Measurements from ENCODE around the gene ZC2HC1B.

ZC2HC1B gene

GRCh38 chr6:143864234-143864633 lies at the start of gene ZC2HC1B:
TSS of gene ZC2HC1B (plus strand) at chr6:143864474. CDS start at chr6:143864540, 66 bp downstream.
- no peaks in the 10 kb centered on the region for H3K4me1 ChIP-seq (ENCODE audit: insufficient read depth, insufficient read length)
- no peaks in the 10 kb centered on the region for H3K27me3 ChIP-seq (ENCODE audit: insufficient read depth, insufficient read length)

GRCh38 chr6:143817621-143818020 lies 46.7 kb upstream of the ZC2HC1B start:
- Histone ChIP-seq H3K27me3 (ENCODE audit: insufficient read depth, insufficient read length) (no peaks in the 10 kb centered on the region), H3K4me3 (ENCODE audit: insufficient read length, low read depth) (no peak overlapping the region), H3K9ac (ENCODE audit: insufficient read length, low read depth) (no peak overlapping the region), H3K9me3 (ENCODE audit: insufficient read depth, low read length) (no peaks in the 10 kb centered on the region), H3K36me3 (ENCODE audit: insufficient read depth, insufficient read length, low read length) (no peaks in the 10 kb centered on the region), H3K4me1 (ENCODE audit: insufficient read depth, insufficient read length) (no peaks in the 10 kb centered on the region)
- TF ChIP-seq SUZ12 (IDR thresholded peaks at IDR 0.05; ENCODE audit: extremely low read depth, insufficient read depth, insufficient read length) (no peak), YY1 (IDR thresholded peaks at IDR 0.05; ENCODE audit: insufficient read depth, insufficient read length) (no peak), ZNF274 (IDR thresholded peaks at IDR 0.05; ENCODE audit: low read depth, low read length) (no peak)
- DNase-seq (ENCODE audit: low read depth, low spot score): no peak

More at GRCh38 chr6:143864234-143864633, at the start of gene ZC2HC1B:
- H3K36me3 ChIP-seq (ENCODE audit: insufficient read depth, insufficient read length, low read length): peaks cover 58% of the 10 kb centered on the region
- no peak within 1 kb of the TSS for H3K4me3 ChIP-seq (ENCODE audit: insufficient read length, low read depth)
- TF ChIP-seq SUZ12 (IDR thresholded peaks at IDR 0.05; ENCODE audit: extremely low read depth, insufficient read depth, insufficient read length): no peak
- no peak for TF ChIP-seq ZNF274 (IDR thresholded peaks at IDR 0.05; ENCODE audit: low read depth, low read length)
- no peak for TF ChIP-seq YY1 (IDR thresholded peaks at IDR 0.05; ENCODE audit: insufficient read depth, insufficient read length)
- H3K9ac ChIP-seq (ENCODE audit: insufficient read length, low read depth): no peak within 1 kb of the TSS
- no peak for DNase-seq (ENCODE audit: low read depth, low spot score)
- H3K9me3 ChIP-seq (ENCODE audit: insufficient read depth, low read length): no peaks in the 10 kb centered on the region

- TF ChIP-seq YY1 (IDR thresholded peaks at IDR 0.05; ENCODE audit: insufficient read depth, insufficient read length) (no peak), SUZ12 (IDR thresholded peaks at IDR 0.05; ENCODE audit: extremely low read depth, insufficient read depth, insufficient read length) (no peak), ZNF274 (IDR thresholded peaks at IDR 0.05; ENCODE audit: low read depth, low read length) (no peak)
- H3K27me3 ChIP-seq (ENCODE audit: insufficient read depth, insufficient read length): no peaks in the 10 kb centered on the region
- peaks cover 2% of the 10 kb centered on the region for H3K36me3 ChIP-seq (ENCODE audit: insufficient read depth, insufficient read length, low read length)
- DNase-seq (ENCODE audit: low read depth, low spot score): no peak
- H3K9me3 ChIP-seq (ENCODE audit: insufficient read depth, low read length): no peaks in the 10 kb centered on the region
- H3K4me1 ChIP-seq (ENCODE audit: insufficient read depth, insufficient read length): no peaks in the 10 kb centered on the region
- H3K9ac ChIP-seq (ENCODE audit: insufficient read length, low read depth): no peak overlapping the region
- no peak overlapping the region for H3K4me3 ChIP-seq (ENCODE audit: insufficient read length, low read depth)
These were observed 42.9 kb upstream of the ZC2HC1B start for GRCh38 chr6:143821359-143821758.

GRCh38 chr6:143822584-143823024 lies 41.7 kb upstream of the ZC2HC1B start:
- H3K9me3 ChIP-seq (ENCODE audit: insufficient read depth, low read length): no peaks in the 10 kb centered on the region
- DNase-seq (ENCODE audit: low read depth, low spot score): no peak
- H3K36me3 ChIP-seq (ENCODE audit: insufficient read depth, insufficient read length, low read length): peaks cover 2% of the 10 kb centered on the region
- H3K4me3 ChIP-seq (ENCODE audit: insufficient read length, low read depth): no peak overlapping the region
- no peaks in the 10 kb centered on the region for H3K27me3 ChIP-seq (ENCODE audit: insufficient read depth, insufficient read length)
- no peaks in the 10 kb centered on the region for H3K4me1 ChIP-seq (ENCODE audit: insufficient read depth, insufficient read length)
- TF ChIP-seq SUZ12 (IDR thresholded peaks at IDR 0.05; ENCODE audit: extremely low read depth, insufficient read depth, insufficient read length) (no peak), ZNF274 (IDR thresholded peaks at IDR 0.05; ENCODE audit: low read depth, low read length) (no peak), YY1 (IDR thresholded peaks at IDR 0.05; ENCODE audit: insufficient read depth, insufficient read length) (no peak)
- no peak overlapping the region for H3K9ac ChIP-seq (ENCODE audit: insufficient read length, low read depth)

- TF ChIP-seq SUZ12 (IDR thresholded peaks at IDR 0.05; ENCODE audit: extremely low read depth, insufficient read depth, insufficient read length): no peak
- no peak for TF ChIP-seq YY1 (IDR thresholded peaks at IDR 0.05; ENCODE audit: insufficient read depth, insufficient read length)
- no peak for TF ChIP-seq ZNF274 (IDR thresholded peaks at IDR 0.05; ENCODE audit: low read depth, low read length)
- no peak for DNase-seq (ENCODE audit: low read depth, low spot score)
- H3K9me3 ChIP-seq (ENCODE audit: insufficient read depth, low read length): no peaks in the 10 kb centered on the region
- no peaks in the 10 kb centered on the region for H3K27me3 ChIP-seq (ENCODE audit: insufficient read depth, insufficient read length)
- H3K36me3 ChIP-seq (ENCODE audit: insufficient read depth, insufficient read length, low read length): peaks cover 2% of the 10 kb centered on the region
- no peak overlapping the region for H3K9ac ChIP-seq (ENCODE audit: insufficient read length, low read depth)
- no peak overlapping the region for H3K4me3 ChIP-seq (ENCODE audit: insufficient read length, low read depth)
- H3K4me1 ChIP-seq (ENCODE audit: insufficient read depth, insufficient read length): no peaks in the 10 kb centered on the region
These were observed 40.7 kb upstream of the ZC2HC1B start for GRCh38 chr6:143823548-143823947.

GRCh38 chr6:143828572-143828971 lies 35.7 kb upstream of the ZC2HC1B start:
- Histone ChIP-seq H3K27me3 (ENCODE audit: insufficient read depth, insufficient read length) (no peaks in the 10 kb centered on the region), H3K4me1 (ENCODE audit: insufficient read depth, insufficient read length) (no peaks in the 10 kb centered on the region), H3K4me3 (ENCODE audit: insufficient read length, low read depth) (no peak overlapping the region), H3K36me3 (ENCODE audit: insufficient read depth, insufficient read length, low read length) (peaks cover 2% of the 10 kb centered on the region), H3K9ac (ENCODE audit: insufficient read length, low read depth) (no peak overlapping the region), H3K9me3 (ENCODE audit: insufficient read depth, low read length) (no peaks in the 10 kb centered on the region)
- TF ChIP-seq ZNF274 (IDR thresholded peaks at IDR 0.05; ENCODE audit: low read depth, low read length) (no peak), SUZ12 (IDR thresholded peaks at IDR 0.05; ENCODE audit: extremely low read depth, insufficient read depth, insufficient read length) (no peak), YY1 (IDR thresholded peaks at IDR 0.05; ENCODE audit: insufficient read depth, insufficient read length) (no peak)
- no peak for DNase-seq (ENCODE audit: low read depth, low spot score)

GRCh38 chr6:143836150-143836549 lies 28.1 kb upstream of the ZC2HC1B start:
- Histone ChIP-seq H3K36me3 (ENCODE audit: insufficient read depth, insufficient read length, low read length) (no peaks in the 10 kb centered on the region), H3K4me3 (ENCODE audit: insufficient read length, low read depth) (no peak overlapping the region), H3K27me3 (ENCODE audit: insufficient read depth, insufficient read length) (no peaks in the 10 kb centered on the region), H3K9ac (ENCODE audit: insufficient read length, low read depth) (no peak overlapping the region), H3K4me1 (ENCODE audit: insufficient read depth, insufficient read length) (no peaks in the 10 kb centered on the region), H3K9me3 (ENCODE audit: insufficient read depth, low read length) (no peaks in the 10 kb centered on the region)
- TF ChIP-seq ZNF274 (IDR thresholded peaks at IDR 0.05; ENCODE audit: low read depth, low read length): no peak
- TF ChIP-seq SUZ12 (IDR thresholded peaks at IDR 0.05; ENCODE audit: extremely low read depth, insufficient read depth, insufficient read length): no peak
- no peak for TF ChIP-seq YY1 (IDR thresholded peaks at IDR 0.05; ENCODE audit: insufficient read depth, insufficient read length)
- no peak for DNase-seq (ENCODE audit: low read depth, low spot score)
